T-helper 1 cell treated with Interleukin-12 subunit alpha and Interleukin-12 subunit beta and Interleukin-4 antibody, amounts not matched to agents 30 ng/mL and 1 ng/mL, for 36 hours (primary cell): ENCODE measurements around the gene CCDC124. TPM values are rescaled to one million over a fixed set of nuclear protein-coding genes. Genes with fewer than 3 reads are reported as not detected.
"Not testable (repeated sequence)": the region's sequence is repeated elsewhere in the genome, so short reads cannot be mapped to it uniquely, and the experiment has no call there.

Experiments used
- intact Hi-C: fragments of 100-400 bp; cut with micrococcal nuclease; formaldehyde crosslinking; loops from one replicate; pipeline ENCODE4 v1.15.1; 2024
- total RNA-seq: library from RNA; stranded (reverse); gene quantifications from 2 replicates; pipeline ENCODE4 v1.2.3, GENCODE V29; 2022

Gene CCDC124, protein sequence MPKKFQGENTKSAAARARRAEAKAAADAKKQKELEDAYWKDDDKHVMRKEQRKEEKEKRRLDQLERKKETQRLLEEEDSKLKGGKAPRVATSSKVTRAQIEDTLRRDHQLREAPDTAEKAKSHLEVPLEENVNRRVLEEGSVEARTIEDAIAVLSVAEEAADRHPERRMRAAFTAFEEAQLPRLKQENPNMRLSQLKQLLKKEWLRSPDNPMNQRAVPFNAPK
- total RNA-seq = 64.3 and 72.2 TPM in 2 replicates

DNA sequence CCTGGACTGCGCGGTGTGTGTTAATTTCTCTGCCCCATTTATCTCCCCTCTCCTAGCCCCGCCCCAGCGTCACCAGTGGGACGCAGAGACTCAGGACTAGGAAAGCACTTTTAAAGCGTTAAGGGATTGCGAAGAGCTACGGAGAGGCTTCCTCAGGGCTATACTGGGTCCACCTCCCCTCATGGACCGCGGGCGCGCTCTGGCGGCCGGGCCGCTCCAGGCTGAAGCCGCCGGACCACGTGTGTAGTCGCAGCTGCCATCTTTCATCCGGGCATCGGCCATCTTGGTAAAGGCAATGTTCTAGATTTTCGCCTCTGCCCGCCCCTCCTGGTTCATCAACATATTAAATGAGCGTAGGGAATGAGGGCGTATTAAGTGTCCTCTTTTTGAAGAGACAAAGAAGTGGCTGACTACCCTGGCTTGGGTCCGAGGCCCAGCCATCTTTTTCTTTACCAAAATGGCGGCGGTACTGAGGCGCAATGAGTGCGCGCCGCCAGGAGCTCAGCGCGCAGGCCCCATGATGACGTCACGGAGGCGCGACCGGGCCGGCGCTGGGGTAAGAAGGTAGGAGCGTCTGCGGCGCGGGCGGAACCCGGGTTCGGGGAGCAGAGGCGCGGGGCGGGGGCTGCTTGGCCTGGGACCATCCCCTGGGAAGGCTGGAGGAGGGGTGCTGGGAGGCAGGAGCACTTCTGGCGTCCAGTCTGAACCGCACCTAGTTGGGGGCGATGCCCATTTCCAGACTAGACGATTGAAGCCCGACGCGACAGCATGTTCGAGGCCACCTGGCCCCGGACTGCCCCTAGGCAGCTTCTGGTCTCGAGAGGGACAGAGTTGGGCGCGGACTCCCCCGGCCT is at the start of gene CCDC124:
CCDC124 (plus strand) TSS at position 531 of the 854 bp plus-strand sequence. CDS start 3,406 bp downstream, outside the sequence.
- intact Hi-C loops = loop anchor here (1.0 to 5.0 kb wide), 10 partner anchors 15 to 1304 kb away; partner anchors contain the start of genes IFI30, MED26, PGLS and RPL18A

DNA sequence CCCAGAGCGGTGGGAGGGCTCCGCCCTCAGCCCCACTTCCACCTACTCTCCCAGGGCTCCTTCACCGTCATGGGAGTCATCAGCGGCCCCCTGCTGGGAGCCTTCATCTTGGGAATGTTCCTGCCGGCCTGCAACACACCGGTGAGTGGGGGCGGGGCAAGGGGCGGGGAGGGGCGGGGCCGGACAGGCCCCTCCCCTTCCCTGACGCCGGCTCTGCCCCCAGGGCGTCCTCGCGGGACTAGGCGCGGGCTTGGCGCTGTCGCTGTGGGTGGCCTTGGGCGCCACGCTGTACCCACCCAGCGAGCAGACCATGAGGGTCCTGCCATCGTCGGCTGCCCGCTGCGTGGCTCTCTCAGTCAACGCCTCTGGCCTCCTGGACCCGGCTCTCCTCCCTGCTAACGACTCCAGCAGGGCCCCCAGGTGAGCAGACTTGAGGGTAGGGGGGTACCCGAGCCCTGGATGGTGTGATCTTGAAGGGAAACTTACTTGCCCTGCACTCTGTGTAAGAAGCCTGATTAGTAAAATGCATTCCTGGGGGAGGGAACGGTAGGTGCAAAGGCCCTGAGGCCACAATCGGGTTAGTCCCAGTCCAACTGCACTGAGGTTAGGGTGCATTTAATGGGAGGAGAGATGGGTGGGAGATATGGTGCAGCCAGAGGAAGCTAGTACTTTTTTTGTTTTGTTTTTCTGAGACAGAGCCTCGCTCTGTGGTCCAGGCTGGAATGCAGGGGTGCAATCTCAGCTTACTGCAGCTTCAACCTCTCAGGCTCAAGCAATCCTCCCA is 49.0 kb upstream of the CCDC124 start:
- intact Hi-C loops = no loop called here

DNA sequence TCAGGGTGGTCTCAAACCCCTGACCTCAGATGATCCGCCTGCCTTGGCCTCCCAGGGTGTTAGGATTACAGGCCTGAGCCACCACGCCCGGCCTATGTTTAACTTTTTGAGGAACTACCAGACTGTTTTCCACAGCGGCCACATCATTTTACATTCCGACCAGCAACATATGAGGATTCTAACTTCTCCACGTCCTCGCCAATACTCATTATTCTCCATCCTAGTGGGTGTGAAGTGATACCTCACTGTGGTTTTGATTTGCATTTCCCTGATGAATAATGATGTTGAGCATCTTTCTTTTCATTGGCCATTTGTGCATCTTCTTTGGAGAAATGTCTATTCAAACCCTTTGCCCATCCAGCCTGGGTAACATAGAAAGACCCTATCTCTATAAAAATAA is 46.3 kb upstream of the CCDC124 start:
- intact Hi-C loops = no loop called here

DNA sequence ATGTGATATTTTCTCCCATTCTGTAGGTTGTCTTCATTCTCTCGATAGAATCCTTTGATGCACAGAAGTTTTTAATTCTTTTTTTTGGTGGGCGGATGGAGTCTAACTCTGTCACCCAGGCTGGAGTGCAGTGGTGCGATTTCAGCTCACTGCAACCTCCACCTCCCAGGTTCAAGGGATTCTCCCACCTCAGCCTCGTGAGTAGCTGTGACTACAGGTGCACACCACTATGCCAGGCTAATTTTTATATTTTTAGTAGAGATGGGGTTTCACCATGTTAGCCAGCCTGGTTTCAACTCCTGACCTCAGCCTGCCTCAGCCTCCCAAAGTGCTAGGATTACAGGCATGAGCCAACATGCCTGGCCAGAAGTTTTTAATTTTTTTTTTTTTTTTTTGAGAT is 45.6 kb upstream of the CCDC124 start:
- intact Hi-C loops = not testable (repeated sequence)

DNA sequence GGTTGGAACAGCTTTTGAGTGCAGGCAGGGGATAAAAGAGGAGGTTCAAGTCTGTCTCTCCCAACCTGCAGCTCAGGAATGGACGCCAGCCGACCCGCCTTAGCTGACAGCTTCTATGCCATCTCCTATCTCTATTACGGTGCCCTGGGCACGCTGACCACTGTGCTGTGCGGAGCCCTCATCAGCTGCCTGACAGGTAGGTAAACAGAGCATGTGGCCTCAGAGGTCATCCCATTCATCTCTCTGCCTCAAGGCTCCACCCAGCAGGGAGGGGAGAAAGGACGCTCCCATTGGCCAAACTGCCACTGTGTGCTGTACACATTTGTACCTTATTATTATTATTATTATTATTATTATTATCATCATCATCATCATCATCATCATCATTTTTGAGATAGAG is 44.6 kb upstream of the CCDC124 start:
- intact Hi-C loops = no loop called here

DNA sequence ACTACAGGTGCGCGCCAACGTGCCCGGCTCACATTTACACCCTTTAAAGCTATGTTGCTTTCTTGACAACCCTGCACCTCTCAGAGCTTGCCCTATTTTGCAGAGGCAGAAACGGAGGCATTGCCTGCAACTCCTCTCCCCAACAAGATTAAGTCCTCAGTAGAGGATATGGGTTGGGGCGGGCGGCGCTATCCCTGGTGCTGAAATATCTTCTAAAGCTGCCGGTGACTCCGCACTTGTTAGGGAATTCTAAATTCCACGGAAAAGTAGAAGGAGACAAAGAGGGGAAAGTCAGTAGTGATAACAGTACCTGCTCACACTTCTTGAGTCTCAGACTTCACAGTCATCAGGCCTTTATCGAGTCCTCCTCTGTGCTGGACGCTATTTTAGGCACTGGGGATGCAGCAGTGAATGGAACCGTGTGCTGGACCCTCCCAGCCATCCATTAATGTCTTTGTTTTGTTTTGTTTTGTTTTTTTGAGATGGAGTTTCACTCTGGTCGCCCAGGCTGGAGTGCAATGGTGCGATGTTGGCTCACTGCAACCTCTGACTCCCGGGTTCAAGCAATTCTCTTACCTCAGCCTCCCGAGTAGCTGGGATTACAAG is 43.1 kb upstream of the CCDC124 start:
- intact Hi-C loops = no loop called here

DNA sequence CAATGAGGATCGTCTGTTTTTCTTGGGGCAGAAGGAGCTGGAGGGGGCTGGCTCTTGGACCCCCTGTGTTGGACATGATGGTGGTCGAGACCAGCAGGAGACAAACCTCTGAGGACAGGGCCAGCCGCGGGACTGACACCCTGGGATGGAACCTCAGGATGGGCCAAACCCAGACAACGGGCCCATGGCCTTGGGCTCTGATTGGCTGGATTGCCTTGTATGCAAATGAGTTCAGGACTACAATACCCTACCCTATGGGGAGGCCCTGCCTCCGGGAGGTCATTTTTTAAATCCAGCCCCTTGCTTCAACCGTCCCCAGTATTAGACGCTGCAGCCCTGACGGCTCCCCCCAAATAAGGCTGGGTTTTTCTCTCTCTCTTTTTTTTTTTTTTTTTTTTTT is 39.0 kb upstream of the CCDC124 start:
- intact Hi-C loops = no loop called here

DNA sequence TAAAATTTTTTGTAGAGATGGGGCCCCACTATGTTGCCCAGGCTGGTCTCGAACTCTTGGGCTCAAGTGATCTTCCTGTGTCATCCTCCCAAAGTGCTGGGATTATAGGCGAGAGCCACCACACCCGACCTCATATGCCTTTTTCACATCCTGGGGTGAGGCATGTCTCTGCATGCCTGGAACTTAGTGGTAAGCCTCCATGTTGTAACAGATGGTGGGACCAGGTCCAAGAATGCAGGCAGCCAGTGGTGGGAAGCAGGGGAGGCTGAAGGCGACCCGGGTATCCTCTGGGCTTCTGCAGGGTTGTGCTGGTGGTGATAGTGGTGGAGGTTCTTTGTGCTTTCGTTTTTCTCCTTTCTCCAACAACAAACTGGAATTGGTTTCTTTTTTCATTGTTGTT is 30.1 kb upstream of the CCDC124 start:
- intact Hi-C loops = no loop called here

DNA sequence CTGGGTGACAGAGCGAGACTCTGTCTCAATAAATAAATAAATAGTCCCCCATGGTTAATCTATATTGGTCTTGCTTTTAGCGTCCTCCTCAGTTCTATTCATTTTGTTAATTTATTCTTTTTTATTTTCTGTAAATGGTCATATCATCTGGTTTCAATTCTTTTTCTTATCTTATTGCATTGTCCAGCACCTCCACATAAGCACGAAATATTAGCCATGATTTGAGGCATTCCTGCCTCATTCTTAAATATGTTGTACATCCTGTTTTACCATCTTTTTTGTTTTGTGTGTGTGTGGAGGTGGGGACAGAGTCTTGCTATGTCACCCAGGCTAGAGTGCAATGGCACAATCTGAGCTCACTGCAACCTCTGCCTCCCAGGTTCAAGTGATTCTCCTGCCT is 24.6 kb upstream of the CCDC124 start:
- intact Hi-C loops = no loop called here

DNA sequence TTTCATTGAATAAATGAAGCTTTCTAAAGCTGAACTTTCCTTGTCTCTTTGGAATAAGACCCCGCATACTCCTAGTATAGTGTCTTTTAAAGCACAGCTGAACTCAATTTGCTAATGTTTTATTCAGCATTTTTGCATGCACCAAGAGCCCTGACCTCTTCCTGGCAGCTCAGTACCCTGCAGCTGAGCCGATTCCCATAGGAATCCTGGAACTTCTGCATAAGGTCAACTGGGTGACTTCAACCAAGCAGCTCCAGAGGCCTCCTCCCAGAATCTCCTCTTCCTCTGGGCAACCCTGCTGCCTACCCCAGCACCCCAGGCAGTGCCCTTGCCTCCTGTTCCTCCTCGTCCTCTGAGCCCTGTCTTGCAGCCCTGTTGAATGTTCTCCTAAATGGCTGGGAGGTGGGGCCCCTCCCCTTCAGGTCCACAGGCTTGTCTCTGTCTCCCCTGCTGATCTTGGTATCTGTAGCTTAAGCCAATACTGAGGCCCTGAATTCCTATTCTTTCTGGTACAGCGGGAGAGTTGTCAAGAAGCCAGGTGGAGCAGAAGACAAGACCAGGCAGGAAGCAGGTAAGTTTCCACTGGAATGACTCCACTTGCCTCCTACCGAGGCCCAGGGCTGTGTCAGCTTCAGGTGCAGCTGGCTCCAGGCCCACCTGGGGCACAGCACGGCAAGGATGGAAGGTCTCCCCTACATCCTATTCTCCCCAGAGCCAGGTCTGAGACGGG is 23.6 kb upstream of the CCDC124 start:
- intact Hi-C loops = no loop called here

DNA sequence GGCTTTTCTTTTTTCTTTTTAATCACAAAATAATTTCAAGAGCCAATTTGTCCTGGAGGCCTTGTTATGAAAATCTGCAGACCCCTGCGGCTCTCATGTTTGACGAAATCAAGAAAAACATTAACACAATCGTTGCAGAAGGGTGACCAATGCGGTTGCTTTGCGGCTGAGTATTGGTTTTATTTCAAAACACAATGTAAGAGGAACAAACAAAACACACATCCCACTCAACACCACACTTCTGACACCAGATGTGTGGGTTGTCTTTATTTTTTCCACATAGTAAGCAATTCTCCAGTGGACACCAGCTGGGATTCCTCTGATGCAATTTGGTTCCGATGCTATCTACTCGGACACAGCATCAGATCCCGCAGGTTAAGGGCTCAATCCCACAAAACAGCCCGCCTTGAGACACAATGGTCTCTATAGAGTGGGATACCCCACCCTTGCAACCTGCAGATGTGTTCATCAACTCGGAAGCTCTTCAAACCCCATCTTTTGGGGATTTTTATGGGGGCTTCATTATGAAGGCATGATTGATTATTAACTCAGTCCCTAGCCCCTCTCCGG is 21.9 kb upstream of the CCDC124 start:
- intact Hi-C loops = no loop called here

DNA sequence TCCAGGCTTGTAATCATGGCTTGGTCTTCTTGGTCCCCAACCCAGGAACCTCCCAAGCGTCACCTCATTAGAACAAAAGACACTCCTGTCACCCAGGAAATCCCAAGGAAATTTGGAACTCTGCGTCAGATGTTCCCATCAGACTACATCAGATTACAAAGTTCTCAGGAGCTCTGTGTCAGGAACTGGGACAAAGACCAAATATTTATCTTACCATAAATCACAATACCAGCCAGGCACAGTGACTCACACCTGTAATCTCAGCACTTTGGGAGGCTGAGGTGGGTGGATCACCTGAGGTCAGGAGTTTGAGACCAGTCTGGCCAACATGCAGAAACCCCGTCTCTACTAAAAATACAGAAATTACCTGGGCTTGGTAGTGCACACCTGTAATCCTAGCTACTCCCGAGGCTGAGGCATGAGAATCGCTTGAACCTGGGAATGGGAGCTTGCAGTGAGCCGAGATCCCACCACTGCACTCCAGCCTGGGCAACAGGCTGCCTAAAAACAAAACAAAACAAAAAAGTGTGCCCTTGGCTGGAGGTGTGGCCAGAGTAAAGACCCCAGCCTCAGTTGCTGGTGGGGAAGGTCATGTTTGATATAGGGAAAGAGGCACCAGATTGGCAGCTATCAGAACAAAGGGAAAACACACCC is 16.7 kb upstream of the CCDC124 start:
- intact Hi-C loops = no loop called here

DNA sequence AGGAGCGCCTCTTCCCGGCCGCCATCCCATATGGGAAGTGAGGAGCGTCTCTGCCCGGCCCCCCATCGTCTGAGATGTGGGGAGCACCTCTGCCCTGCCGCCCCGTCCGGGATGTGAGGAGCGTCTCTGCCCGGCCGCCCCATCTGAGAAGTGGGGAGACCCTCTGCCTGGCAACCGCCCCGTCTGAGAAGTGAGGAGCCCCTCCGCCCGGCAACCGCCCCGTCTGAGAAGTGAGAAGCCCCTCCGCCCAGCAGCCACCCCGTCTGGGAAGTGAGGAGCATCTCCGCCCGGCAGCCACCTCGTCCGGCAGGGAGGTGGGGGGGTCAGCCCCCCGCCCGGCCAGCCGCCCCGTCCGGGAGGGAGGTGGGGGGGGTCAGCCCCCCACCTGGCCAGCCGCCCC is 14.7 kb upstream of the CCDC124 start:
- intact Hi-C loops = not testable (repeated sequence)

DNA sequence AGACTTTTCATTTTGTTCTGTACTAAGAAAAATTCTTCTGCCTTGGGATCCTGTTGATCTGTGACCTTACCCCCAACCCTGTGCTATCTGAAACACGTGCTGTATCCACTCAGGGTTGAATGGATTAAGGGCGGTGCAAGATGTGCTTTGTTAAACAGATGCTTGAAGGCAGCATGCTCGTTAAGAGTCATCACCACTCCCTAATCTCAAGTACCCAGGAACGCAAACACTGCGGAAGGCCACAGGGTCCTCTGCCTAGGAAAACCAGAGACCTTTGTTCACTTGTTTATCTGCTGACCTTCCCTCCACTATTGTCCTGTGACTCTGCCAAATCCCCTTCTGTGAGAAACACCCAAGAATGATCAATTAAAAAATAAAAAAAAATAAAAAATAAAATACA is 13.7 kb upstream of the CCDC124 start:
- intact Hi-C loops = not testable (repeated sequence)

DNA sequence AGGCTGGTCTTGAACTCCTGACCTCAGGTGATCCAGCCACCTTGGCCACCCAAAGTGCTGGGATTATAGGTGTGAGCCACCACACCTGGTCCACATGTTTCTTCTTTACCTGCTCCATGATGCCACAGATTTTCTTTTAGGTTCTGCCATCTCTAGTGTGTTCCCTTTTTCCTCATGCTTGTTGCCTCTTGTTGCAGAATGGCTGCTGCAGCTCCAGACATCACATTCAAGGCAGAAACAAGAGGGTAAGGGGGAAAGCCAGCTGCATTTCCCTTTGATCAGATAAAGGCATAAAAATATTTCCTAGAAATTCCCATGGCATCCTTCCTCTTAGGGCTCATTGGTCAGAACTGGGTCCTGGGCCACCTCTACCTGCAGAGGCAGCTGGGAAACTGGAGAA is 12.3 kb upstream of the CCDC124 start:
- intact Hi-C loops = no loop called here

DNA sequence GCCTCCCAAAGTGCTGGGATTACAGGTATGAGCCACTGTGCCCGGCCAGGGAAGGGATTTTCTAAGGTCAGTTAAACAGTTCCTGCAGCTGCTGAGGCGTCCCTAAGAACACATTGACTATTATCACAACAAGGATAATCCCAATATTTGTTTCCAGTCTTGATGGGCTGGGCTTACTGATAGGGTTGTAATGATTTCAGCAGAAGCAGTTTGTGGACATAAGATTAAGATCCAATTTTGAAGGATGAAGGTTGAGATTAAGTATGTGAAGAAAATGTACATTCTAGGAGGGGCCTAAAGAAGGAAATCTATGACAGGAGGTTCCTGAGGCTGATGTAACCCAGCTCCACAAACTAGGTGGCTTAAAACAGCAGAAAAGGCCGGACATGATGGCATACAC is 10.7 kb upstream of the CCDC124 start:
- intact Hi-C loops = no loop called here

DNA sequence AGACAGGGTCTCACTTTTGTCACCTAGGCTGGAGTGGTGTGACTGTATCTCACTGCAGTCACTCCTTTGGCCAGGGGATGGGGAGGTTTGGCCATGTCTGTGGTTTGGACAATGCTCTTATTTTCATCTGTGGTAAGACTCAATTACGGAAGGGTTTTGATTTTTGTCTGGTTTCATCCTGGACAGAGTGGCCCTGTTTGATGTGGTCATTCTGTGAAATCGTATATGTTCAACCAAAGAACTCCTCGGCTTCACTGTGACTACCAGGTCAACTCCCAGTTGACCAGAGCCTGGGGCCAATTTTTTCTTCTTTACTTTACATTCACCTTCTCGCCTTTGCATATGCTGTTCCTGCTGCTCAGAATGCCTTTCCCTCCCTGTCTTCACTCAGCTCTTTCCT is 6.8 kb upstream of the CCDC124 start:
- intact Hi-C loops = no loop called here

DNA sequence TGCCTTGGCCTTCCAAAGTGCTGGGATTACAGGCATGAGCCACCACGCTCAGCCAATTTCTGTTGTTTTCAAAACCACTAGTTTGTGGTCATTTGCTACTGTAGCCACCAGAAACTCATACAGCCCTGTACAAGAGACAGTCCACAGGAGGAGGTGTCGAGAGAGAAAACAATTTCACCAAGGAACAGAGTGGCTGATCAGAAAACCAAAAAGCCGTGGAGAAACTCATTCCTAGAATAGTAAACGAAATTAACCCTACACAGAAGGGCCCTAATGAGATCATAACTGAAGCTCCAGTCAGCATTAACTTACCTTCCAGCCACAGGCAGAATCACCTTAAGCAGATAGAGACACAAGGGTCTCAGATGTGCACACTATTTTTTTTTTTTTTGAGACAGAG is 3.8 kb upstream of the CCDC124 start:
- intact Hi-C loops = no loop called here

DNA sequence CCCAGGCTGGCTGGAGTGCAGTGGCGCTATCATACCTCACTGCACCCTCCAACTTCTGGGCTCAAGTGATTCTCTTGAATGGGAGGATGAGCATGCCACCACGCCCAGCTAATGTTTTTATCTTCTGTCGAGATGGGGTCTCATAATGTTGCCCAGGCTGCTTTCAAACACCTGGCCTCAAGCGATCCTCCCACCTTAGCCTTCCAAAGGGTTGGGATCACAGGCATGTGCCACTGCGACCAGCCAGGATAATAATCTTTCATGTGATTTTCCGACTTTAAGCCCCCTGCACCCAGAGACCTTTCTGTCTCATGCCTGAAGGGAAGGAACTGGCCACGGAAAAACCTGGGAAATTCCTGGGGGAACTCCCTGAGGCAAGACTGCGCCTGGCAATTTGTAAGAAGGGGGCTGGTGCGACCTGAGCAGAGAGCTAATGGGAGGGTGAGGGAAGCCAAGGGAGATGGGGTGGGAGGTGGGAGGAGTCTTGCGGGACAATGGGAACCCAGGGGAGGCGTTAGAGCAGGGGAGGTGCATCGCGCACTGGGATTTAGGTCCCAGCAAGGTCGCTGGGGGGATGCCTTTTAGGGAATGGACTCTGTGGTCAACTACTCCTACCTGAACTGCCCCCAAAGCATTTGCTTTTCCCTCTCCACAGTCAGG is 1.2 kb upstream of the CCDC124 start:
- intact Hi-C loops = loop anchor here (1.0 to 5.0 kb wide), 10 partner anchors 16 to 1303 kb away; partner anchors contain the start of genes IFI30, MED26, PGLS and RPL18A
